Putamen (tissue), 1 donor: ENCODE data around the gene ST3GAL2.
A peak's percentile ranks its signal among the peaks of the same experiment; 100 is the strongest.

ENCODE experiments used
- DNase-seq: peaks from one replicate; pipeline ENCODE4 v3.0.0-alpha.2; 2016; ENCODE audit warnings: low spot score

ST3GAL2 gene

GRCh38 chr16:70437582-70438557, 1.0 kb downstream of the ST3GAL2 start:
- peak; percentile 69 for DNase-seq

GRCh38 chr16:70437017-70437581, 1.8 kb downstream of the ST3GAL2 start:
- DNase-seq, result no peak

DNA sequence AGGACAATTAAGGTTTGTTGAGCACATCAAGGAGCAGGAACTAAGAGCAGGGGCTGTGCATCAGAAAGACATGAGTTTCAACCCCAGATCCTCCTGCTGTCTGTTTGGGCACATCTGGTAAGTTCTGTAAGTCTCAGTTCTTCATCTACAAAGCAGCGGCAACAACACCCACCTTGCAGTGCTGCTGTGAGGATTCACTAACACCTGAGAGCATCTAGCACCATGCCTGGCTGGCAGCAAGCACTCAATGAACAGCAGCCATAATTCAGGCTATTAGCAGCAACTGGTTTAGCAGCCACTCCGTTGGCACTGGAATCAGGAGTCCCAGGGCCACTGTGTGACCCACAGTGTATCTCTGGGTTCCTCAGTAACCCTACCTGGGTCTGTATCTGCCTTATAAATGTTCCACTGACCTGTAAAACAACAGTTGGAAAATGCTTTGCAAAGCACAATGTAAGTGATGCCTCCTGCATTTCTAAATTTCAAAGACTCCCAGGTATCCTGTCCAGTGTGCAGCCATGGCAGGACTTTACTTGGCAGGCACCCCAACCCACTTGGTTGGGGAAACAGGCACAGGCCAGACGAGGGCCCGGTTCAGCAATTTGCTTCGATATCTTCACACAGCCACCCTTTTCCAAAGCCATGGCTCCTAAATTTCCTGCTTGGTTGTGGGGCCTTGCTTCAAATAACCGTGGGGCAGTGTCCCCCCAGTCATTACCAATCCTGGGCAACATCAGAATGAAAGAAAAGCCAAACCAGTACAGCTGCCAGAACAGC, 4.2 kb downstream of the ST3GAL2 start:
- DNase-seq, result no peak

- DNase-seq, result no peak
These were observed 5.3 kb downstream of the ST3GAL2 start for GRCh38 chr16:70433458-70434103.

DNA sequence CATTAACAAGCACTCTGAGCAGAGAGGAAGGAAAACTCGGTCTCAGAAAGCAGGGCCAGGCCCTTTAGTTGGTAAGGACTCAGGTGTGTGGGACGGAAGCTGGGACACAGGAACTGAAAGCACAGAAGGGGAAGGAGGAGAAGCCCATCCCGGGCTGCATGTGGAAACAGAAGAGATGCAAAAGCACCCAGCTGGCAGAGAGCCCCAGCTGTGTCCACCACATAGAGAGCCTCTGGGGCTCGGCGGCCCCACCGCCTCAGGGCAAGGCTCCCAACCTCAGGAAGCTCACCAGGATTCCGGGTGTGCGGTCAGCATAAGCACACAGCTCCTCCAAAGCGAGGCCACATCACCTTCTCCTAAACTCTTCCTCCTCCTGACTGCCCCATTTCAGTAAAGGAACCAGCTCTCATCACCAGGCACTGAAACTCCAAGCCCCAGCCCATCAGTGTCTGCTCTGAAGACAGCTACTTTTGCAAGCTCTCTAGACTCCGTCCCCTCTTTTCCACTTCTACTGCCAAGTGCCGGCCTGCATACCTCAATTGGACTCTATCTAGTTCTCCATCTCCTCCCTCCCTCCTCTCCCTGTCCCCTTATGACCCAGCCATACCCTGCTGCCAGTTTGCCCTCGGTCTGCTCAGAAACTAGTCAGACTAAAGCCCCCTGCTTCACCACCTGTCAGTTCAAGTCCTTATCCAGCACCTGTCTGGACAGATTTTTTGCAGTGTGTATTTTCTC, 6.0 kb downstream of the ST3GAL2 start:
- no peak for DNase-seq

GRCh38 chr16:70432356-70432722, 6.6 kb downstream of the ST3GAL2 start:
- DNase-seq, result no peak

- DNase-seq, result no peak
These were observed 8.0 kb downstream of the ST3GAL2 start for GRCh38 chr16:70430667-70431536.

GRCh38 chr16:70429888-70430666, 8.8 kb downstream of the ST3GAL2 start:
- no peak for DNase-seq

- no peak for DNase-seq
These were observed 10.5 kb downstream of the ST3GAL2 start for GRCh38 chr16:70428178-70428998.

- DNase-seq, result no peak
These were observed 11.1 kb downstream of the ST3GAL2 start for GRCh38 chr16:70427786-70428177.

DNA sequence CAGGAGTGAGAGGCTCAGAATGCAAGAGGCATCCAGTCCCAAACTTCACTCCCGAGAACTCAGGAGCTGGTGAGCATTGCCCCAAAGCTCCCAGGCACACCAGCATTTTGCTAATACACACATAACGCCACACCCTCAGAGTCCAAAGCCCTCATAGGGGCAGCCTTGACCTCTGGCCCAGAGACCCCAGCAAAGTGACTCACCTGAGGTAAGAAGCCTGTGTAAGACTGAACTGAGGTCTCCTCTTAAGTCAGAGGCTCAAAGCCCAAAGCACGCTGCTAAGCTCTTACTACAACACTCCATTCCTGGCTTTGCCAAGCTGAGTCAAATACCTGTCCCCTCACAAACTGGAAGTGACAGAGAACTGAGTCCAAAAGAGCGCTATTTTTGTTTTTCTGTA, 16.4 kb downstream of the ST3GAL2 start:
- DNase-seq, result no peak

DNA sequence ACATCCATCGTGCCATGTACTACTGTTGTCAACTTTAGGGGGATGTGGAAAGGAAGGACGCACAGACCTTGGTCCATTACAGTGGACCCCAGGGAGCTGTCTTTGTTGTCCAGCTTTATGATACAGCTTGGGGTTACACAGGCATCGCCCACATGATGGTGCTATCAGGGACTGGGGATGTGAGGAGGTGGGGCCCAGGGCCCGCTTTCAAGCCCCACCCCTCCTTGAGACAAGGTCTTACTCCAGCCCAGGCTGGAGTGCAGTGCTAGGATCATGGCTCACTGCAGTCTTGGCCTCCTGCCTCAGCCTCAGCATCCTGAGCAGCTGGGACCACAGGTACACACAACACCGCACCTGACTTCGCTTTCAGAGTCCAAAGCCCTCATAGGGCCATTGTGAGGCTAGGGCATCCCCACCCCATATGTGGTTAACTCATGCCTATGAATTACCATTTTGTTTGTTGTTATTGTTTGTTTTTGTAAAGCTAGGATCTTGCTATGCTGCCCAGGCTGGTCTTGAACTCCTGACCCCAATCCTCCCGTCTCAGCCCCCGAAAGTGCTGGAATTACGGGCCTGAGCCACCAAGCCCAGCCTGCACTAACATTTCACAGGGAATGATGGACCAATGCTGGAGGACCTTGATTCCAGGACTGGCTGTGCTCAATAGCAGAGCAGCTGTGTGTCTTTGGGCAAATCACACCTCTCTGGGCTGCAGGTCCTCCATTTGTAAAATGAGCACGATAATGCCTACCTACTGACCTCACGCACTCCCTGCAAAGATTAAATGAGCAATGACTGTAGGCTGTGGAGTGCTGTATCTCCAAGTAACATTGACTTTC, 17.2 kb downstream of the ST3GAL2 start:
- no peak for DNase-seq

DNA sequence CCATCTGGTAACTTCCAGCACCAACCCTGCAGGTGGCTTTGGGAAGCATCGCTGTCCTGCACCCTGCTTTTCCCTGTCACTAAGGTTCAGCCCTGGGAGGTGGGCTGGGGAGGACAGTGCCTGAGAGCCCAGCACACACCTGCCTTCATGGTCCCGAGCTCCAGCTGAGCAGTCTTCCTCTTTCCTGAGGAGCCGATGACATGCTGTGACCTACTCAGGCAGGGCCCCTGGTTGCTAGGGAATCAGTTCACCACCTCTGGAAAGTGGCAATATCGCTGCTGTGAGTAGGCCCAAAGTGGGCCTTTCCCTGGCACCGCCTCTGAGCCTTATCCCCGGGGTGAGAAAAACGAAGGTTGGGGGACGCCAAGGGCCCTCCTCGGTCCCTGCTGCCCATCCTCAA, 17.9 kb downstream of the ST3GAL2 start:
- no peak for DNase-seq

DNA sequence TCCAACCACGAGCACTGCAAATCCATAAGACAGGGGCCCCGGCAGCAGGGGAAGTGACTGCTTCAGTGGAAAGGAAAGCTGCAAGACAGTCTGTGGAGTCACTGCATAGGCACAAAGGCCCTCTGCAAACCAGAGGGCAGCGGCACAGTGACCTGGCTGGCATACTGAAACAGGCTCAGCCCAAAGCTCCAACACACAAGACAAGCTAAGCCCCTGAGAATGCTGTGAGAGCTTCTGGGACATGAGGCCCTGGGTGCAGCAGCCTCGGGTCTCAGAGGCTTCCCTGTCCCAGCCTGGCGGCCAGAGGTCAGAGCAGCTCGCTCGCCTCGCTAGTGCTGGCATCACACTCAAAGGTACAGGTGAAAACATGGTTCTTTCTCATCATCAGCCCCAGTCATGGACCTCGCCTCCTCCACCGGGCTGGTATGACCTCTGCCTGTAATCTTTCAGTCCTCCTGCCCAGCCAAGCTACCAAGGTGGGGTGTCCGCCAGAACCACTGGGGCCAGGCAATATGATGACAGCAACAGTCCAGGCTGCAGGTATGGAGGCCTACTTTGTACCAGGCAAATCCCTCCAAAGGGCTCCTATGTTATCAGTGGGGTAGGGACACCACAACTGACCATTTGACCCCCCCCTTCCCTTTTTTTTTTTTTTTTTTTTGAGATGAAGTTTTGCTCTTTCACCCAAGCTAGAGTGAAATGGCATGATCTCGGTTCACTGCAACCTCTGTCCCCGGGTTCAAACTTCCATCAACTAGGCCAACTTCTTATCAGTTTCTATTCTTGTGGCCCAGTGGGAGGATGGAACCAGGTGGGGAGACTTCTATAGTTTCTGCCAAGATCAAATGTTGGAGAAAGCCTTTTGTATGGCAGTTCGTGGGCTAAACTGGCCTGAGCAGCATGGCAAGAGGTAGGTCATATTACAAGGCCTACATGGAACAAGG, 19.2 kb downstream of the ST3GAL2 start:
- no peak for DNase-seq

- no peak for DNase-seq
These were observed 19.9 kb downstream of the ST3GAL2 start for GRCh38 chr16:70418993-70419318.

DNA sequence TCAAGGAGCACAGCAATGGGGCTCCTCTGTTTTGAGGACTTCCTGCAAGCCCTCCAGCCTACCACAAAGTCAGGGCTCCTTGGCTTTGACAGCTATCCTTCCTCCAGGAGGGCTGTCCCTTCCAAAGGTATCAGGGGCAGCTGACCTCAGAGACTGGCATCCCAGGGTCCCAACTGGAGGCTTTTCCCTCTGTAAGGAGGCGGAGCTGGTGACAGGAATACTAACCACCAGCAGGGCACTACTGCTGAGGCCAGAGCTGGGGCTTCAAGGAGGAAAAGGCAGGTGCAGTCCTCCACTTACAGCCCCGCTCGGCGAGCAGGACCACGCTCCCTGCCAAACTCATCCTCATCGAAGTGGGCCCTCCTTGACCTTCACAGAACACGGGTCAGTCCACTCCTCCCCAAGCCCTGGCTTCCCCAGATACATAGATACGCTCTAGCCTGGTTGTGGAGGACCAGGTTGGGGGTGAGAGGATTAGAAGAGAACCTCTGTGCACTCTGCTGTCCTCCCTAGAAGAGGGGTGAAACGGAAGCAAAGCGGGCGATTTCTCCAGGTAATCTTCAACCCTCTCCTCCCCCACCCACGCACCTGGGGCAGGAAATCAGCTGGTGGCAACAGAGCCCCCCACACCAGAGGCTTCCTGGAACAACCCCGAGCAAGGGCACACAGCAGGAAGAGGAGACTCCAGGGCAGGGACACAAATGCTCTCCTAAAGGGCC, 20.5 kb downstream of the ST3GAL2 start:
- DNase-seq, result no peak
